Stimulated activated CD4-positive, alpha-beta T cell treated with anti-CD3 and anti-CD28 coated beads, Interleukin-15, amount 100 ng/mL, for 24 hours (primary cell): ENCODE measurements around the gene RPIA.
"Not testable (repeated sequence)": the region's sequence is repeated elsewhere in the genome, so short reads cannot be mapped to it uniquely, and the experiment has no call there.

ENCODE experiments used
- DNase-seq: peaks from one replicate; pipeline ENCODE4 v3.0.0-alpha.2; 2020

RPIA gene

DNA sequence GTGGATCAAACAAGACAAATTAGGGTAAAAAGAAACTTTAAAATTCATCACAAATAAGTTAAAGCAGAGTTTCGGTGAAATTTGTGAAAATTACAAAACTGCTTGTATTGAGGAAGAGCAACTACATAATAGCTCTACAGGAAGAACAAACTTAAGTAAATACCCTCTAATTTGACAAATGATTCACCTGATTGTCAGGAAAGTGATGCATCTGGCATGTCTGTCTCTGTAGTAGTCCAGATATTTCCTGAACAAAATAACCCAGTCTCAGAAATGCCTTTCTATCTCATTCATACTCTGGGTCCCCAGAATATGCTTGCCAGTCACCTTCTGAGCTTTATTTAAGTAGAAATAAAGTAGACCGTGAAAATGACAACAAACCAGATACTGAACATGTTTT is 104.5 kb downstream of the RPIA start:
- DNase-seq: not testable (repeated sequence)

DNA sequence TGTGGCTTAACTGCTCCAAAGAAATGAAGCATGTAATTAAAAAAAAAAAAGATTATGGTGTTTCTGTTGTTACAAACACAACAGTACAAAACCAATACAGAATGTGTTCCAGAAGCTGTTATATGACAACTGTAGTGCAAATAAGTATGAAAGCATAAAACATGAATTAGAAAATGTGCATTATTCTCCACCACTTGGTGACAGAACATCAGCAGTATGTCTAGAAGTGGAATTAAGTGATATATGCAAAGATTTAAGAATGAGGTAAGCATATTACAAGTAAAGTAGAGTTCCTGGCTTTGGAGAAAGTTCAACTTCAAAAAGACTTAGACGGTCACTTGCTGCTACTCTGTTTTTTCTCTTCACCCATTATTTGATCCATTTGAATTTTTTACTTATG is 105.0 kb downstream of the RPIA start:
- not testable (repeated sequence) for DNase-seq

DNA sequence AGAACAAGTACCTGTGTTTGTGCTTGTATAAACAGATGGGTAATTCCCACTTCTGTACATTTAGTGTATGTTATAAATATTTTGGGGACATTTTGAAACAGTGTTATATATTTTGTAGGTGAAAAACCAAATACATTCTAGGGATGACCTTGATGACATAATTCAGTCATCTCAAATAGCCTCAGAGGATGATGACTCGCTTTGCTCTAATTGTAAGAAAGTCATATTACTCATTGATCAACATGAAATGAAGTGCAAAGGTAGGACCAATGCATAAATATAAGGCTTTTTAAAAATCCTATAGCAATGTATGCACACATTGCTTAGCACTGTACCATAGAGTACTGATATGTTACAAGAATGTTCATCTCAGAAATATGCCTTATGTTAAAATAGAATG is 105.7 kb downstream of the RPIA start:
- DNase-seq: not testable (repeated sequence)
